GM13977 (cell line): ENCODE data around the gene FUOM.

Source experiments
- DNase-seq: peaks from one replicate; pipeline ENCODE4 v3.0.0; 2012; ENCODE audit warnings: low spot score
- CTCF ChIP-seq: IDR thresholded peaks from 2 replicates; pipeline ENCODE4 v1.5.1; 2012; ENCODE audit warnings: mild to moderate bottlenecking, control low read depth; ENCODE audit not compliant: insufficient read depth; ENCODE audit errors: extremely low read depth, missing control alignments
- in situ Hi-C: fragments of 300-500 bp; cut with MboI; formaldehyde crosslinking; loops from one replicate; pipeline ENCODE4 v1.12.0; 2022; ENCODE audit warnings: low sequenced_read_pairs, low pct_unique_long_range_greater_than_20kb, mixed read lengths, inconsistent platforms; ENCODE audit not compliant: unreplicated experiment

The FUOM gene

GRCh38 chr10:133312769-133313145 is 45.1 kb downstream of the FUOM start:
- TF ChIP-seq CTCF = no peak
- in situ Hi-C loops = no loop called here

DNA sequence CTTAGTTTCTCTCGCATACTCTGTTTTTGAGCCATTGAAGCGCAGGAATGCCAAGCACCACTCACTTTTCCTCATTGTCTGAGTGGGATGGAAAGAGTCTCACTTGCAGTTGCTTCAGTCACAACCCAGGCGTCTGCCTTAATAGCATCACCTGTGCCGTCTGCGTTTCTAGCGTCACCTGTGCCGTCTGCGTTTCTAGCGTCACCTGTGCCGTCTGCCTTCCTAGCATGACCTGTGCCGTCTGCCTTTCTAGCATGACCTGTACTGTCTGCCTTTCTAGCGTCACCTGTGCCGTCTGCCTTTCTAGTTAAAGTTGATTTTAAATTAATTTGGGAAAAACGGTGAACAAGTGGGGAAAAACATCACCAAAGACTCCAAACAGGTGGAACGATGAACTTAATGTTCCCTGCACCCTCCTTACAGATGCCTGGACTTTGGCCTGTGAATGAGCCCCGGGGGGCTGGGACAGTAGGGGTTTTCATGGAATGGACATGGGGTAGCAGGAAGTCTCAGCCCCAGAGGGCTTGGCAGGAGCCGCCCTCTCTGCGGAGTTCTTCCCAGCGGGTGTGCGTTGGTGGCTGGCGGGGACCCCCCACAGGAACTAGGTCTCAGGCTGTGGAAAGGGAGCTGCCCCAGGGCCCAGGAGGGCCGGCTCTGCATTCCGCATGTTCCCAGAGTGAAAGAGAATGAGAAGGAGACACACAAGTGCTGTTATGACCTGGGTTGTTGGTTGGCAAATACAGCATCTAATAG is 45.6 kb downstream of the FUOM start:
- no peak for TF ChIP-seq CTCF
- in situ Hi-C loops = no loop called here
- DNase-seq = no peak

More at GRCh38 chr10:133312769-133313145, 45.1 kb downstream of the FUOM start:
- DNase-seq = no peak

- DNase-seq = no peak
- in situ Hi-C loops = no loop called here
- no peak for TF ChIP-seq CTCF
Measured at GRCh38 chr10:133311570-133311969, 46.2 kb downstream of the FUOM start.

- in situ Hi-C loops = no loop called here
- DNase-seq = no peak
- no peak for TF ChIP-seq CTCF
Measured at GRCh38 chr10:133310789-133311188, 47.0 kb downstream of the FUOM start.

- in situ Hi-C loops = no loop called here
- TF ChIP-seq CTCF = no peak
- DNase-seq = no peak
Measured at GRCh38 chr10:133310399-133310755, 47.4 kb downstream of the FUOM start.

DNA sequence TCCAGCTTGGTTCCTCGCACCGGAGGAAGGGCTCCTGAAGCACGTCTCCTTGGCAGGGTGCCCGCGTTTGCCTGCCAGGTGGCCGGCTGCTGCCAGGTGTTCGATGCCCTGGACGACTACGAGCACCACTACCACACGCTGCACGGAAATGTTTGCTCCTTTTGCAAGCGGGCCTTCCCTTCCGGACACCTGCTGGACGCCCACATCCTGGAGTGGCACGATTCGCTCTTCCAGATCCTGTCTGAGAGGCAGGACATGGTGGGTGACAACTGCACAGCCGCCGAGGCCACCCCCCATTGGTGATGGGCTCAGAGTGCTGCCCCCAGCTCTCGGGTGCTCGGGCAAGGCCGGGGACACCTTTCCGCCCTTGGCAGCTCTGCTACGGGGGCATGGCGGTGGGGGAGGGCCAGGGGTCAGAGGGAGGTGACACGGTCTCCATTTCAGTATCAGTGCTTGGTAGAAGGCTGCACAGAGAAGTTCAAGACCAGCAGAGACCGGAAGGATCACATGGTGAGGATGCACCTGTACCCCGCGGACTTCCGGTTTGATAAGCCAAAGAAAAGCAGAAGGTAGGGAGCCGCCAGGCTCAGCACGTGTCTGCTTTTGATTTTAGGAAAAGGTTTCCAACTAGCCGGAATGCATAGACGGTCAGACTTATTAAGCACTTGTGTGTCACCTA is 48.0 kb downstream of the FUOM start:
- no peak for DNase-seq
- in situ Hi-C loops = no loop called here
- no peak for TF ChIP-seq CTCF
